GM10248 (cell line): ENCODE results near the gene ERGIC1.

ENCODE experiments used
- CTCF ChIA-PET: fragments of 300-600 bp; sonication (Branson Sonifier 250); formaldehyde crosslinking; extraction: SDS; loops from one replicate; lab custom pipeline; 2021; ENCODE audit warnings: antibody characterized with exemption; lab: Yijun Ruan, JAX
- POLR2A ChIA-PET: fragments of 350-650 bp; sonication (Branson Sonifier 250); formaldehyde crosslinking; extraction: SDS; loops from one replicate; lab custom pipeline; 2020; ENCODE audit warnings: antibody characterized with exemption; lab: Yijun Ruan, JAX
- DNase-seq: peaks from one replicate; pipeline ENCODE4 v3.0.0; 2012; ENCODE audit errors: extremely low spot score
- TF ChIP-seq, protein P1 (sequence below): IDR thresholded peaks from 2 replicates; pipeline ENCODE4 v1.5.1; 2012; ENCODE audit warnings: mild to moderate bottlenecking, low read depth; ENCODE audit errors: extremely low read depth, missing control alignments, control extremely low read depth

Gene ERGIC1

GRCh38 chr5:172872997-172873491 lies 39.0 kb downstream of the ERGIC1 start:
- TF ChIP-seq, protein P1, sequence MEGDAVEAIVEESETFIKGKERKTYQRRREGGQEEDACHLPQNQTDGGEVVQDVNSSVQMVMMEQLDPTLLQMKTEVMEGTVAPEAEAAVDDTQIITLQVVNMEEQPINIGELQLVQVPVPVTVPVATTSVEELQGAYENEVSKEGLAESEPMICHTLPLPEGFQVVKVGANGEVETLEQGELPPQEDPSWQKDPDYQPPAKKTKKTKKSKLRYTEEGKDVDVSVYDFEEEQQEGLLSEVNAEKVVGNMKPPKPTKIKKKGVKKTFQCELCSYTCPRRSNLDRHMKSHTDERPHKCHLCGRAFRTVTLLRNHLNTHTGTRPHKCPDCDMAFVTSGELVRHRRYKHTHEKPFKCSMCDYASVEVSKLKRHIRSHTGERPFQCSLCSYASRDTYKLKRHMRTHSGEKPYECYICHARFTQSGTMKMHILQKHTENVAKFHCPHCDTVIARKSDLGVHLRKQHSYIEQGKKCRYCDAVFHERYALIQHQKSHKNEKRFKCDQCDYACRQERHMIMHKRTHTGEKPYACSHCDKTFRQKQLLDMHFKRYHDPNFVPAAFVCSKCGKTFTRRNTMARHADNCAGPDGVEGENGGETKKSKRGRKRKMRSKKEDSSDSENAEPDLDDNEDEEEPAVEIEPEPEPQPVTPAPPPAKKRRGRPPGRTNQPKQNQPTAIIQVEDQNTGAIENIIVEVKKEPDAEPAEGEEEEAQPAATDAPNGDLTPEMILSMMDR: no peak
- DNase-seq: no peak
- CTCF ChIA-PET: interaction anchor here (0.8 to 5.1 kb wide), 5 partner anchors 8 to 158 kb away, joined by 3 to 16 read pairs (median 4); no protein-coding TSS in a partner anchor
- POLR2A ChIA-PET: no interaction called here

DNA sequence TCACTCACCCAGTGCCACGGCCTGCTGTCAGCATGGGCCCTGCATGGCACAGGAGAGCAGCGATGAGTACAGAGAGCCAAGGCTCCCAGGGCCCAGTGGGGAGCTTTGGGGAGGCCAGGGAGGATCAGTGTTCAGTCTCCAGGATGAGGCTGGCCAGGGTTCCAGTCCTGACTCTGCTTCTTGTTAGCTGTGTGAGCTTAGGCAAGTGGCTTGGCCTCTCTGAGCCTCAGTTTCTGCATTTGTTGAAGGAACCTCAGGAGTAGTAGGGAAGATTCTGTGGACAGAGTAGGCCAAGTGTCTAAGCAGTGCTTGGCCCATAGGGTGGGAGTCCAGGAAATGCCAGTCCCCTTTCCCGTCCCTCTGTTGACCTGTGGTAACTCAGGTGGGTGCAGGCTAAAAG lies 39.5 kb downstream of the ERGIC1 start:
- no peak for DNase-seq
- TF ChIP-seq, protein P1: no peak
- POLR2A ChIA-PET: no interaction called here
- CTCF ChIA-PET: interaction anchor here (0.8 to 5.1 kb wide), 4 partner anchors 8 to 159 kb away, joined by 3 to 16 read pairs (median 4); no protein-coding TSS in a partner anchor

DNA sequence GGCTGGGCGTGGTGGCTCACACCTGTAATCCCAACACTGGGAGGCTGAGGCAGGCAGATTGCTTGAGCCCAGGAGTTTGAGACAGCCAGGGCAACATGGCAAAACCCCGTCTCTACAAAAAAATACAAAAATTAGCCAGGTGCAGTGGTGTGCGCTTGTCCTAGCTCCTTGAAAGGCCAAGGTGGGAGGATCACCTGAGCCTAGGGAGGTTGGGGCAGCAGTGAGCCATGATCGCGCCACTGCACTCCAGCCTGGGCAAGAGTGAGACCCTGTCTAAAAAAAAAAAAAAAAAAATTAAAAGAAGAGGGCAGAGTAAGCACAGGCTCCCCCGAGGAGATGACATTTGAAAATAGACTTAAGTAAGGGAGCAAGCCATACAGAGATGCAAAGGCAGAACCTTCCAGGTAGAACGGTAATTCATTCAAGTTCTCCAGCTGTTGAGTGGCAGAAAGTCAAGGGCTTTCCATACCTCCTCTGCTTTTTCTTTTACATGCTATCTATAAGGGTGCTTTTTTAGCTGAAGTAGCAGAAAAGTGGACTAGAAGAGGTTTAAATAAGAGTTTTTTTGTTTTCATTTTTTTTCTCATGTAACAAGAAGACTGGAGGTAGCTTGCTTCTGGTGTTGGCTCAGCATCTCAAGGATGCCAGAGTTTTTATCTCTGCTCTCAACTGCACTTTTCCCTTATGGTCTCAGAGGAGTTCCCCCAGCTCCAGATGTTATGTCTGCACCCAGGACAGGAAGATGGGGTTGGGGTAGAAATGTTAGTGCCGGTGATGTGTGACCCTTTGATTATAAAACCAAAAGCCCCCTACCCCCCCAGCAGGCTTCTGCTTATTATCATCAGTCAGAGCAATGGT lies 40.8 kb downstream of the ERGIC1 start:
- POLR2A ChIA-PET: no interaction called here
- CTCF ChIA-PET: interaction anchor here (1.2 to 1.8 kb wide), 4 partner anchors 9 to 75 kb away, joined by 3 to 4 read pairs (median 3); no protein-coding TSS in a partner anchor
- TF ChIP-seq, protein P1: no peak
- no peak for DNase-seq

GRCh38 chr5:172875505-172876279 lies 41.6 kb downstream of the ERGIC1 start:
- no peak for DNase-seq
- POLR2A ChIA-PET: no interaction called here
- TF ChIP-seq, protein P1: no peak
- CTCF ChIA-PET: interaction anchor here (1.2 to 1.8 kb wide), 4 partner anchors 10 to 76 kb away, joined by 3 to 4 read pairs (median 3); no protein-coding TSS in a partner anchor

DNA sequence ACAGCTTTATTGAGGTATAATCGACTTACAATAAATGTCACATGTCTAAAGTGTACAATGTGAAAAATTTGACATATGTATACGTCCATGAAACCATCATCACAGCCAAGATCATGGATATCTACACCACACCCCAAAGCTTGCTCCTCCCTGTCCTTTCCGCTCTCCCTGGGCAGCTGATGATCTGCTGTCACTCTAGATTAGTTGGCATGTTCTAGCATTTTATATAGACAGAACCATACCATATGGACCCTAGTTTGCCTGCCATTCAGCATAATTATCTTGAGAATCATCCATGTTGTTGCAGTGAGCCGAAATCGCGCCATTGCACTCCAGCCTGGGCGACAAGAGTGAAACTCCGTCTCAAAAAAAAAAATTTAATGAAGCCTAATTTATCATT lies 42.5 kb downstream of the ERGIC1 start:
- no peak for DNase-seq
- ChIA-PET CTCF (interaction anchor here (1.6 to 1.8 kb wide), 2 partner anchors 17 to 76 kb away, joined by 3 read pairs; no protein-coding TSS in a partner anchor), POLR2A (no interaction called here)
- TF ChIP-seq, protein P1: no peak
